ENCODE data around the gene ANKRD12.

Gene ANKRD12

DNA sequence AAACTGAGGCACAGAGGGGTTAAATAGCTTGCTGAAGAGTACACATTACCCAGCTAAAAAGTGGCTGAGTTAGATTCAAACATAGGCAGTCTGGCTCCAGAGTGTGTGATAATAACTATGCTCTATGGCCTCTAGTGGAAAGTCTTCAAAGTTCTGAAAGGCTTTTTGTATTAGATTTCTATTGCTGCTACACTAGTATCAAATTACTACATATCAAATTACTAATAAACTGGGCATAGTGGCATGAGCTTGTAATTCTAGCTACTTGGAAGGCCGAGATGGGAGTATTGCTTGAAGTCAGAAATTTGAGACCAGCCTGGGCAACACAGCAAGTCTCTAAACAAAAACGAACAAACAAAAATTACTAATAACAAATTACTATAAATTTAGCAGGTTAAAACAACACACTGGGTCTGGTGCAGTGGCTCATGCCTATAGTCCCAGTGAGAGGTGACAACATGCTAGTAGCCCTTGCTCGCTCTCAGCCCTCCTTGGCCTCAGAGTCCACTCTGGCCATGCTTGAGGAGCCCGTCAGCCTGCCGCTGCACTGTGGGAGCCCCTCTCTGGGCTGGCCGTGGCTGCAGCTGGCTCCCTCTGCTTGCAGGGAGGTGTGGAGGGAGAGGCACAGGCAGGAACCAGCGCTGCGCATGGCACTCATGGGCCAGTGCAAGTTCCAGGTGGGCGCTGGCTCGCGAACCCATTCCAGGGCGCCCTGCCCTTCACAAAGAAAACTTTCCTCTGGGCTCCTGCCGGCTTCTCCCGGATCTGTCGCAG is 159.8 kb downstream of the ANKRD12 start:
- DNase-seq, result no peak

DNA sequence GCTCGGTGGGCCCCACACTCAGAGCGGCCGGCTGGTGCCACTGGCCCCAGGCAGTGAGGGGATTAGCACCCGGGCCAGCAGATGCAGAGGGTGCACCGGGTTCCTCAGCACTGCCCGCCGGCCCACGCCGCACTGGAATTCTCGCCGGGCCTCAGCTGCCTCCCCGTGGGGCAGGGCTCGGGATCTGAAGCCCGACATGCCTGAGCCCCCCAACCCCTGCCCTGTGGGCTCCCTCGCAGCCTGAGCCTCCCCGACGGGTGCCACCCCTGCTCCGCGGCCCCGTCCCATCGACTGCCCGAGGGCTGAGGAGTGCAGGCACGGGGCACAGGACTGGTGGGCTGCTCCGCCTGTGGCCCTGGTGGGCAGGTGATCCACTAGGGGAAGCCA is 160.4 kb downstream of the ANKRD12 start:
- DNase-seq, result no peak

DNA sequence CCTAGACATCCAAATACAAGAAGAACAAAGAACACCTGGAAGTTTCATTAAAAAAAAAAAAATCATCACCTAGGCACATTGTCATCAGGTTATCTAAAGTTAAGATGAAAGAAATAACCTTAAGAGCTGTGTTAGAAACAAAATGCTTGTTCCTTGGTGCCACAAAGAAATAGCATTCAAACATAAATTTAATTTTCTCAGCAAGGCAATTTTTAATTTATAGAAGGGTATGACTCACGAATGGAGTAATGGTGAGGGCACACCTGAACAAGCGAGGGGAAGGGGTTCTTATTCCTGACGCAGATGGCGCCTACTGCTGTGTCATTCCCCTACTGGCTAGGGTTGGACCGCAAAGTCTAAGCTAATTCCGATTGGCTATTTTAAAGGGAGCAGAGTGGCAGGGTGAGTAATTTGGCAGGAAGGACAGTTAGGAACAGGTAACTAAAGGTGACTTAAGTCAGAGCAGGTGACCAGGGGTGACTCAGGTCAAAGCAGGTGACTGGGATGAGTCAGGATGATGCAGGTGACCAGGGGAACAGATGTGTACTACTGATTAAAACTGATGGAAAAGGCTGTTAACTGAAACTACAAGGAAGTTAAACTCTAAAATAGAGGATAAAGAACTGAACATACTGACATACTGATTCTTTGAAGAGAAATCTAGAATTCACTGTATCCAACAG is 167.9 kb downstream of the ANKRD12 start:
- DNase-seq, result no peak

DNA sequence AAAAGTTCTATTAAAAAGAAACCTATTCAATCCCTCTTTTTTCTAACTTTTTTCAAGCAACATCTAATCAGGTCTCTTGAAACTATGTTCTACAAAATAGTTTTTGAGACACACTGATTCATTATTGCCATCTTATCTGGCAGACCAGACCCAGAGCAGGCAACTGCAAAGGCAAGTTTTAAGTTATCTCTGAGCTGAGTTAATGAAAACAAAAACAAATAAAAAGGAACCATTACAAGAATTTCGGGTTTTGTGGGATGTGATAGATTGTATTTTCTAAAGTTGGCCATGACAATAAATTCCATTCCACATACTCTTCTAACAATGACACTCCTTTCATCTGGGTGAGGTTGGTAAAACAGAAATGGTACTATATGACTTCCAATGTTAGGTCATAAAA is 182.8 kb downstream of the ANKRD12 start:
- DNase-seq, result no peak

DNA sequence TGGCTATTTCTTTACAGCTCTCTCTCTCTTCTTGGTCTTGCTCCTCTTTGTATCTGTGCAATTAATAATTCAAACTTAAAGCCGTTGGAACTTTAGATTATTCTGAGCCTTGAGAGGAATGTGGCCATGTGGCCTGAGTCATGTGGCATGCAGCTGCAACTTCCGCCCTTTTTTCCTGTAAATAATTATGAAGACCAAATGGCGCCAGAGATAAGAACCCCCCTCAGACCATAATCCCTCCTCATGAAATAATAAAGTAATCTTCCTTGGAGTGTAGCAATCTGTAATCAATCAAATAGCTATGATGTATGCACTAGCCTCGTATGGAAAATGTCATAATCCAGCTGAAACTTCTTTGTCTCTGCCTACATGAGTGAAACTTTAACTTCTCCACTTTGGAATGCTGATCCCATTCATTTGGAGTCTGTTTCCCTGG is 184.5 kb downstream of the ANKRD12 start:
- DNase-seq, result no peak

DNA sequence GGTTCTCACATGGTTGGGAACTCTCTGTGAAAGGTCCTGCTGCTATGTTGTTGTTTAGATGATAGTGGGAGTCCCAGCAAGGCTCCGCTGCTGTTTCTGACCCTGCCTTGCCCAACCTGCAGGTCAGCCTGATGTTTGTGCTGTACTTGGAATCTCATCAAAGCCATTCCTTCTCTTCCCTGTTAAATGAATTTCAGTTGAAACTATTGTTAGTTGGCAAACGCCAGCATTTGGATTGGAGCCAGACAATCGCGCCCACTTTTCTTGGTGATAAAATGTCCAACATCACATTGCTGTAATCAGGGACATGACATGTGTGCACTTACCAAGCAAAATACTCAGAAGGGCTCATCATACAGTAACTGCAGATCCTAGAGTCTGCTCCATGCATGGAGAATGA is 185.2 kb downstream of the ANKRD12 start:
- DNase-seq, result no peak

DNA sequence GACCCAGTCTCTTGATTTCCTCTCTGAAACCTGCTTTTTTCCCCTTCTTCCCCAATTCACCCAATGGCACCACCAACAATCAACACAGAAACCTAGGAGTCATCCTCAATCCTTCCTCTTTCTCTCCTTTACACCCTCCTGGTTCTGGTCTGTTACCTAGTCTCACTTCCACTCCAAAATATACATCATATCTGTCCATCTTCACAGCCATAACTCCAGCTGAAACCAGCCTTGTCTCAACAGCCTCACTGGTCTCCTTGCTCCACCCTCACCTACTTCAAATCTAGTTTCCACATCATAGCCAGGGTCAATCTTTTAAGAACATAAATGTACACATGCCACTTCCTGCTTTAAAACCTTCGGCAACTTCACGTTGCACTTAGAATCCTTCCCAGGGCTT is 186.2 kb downstream of the ANKRD12 start:
- no peak for DNase-seq

DNA sequence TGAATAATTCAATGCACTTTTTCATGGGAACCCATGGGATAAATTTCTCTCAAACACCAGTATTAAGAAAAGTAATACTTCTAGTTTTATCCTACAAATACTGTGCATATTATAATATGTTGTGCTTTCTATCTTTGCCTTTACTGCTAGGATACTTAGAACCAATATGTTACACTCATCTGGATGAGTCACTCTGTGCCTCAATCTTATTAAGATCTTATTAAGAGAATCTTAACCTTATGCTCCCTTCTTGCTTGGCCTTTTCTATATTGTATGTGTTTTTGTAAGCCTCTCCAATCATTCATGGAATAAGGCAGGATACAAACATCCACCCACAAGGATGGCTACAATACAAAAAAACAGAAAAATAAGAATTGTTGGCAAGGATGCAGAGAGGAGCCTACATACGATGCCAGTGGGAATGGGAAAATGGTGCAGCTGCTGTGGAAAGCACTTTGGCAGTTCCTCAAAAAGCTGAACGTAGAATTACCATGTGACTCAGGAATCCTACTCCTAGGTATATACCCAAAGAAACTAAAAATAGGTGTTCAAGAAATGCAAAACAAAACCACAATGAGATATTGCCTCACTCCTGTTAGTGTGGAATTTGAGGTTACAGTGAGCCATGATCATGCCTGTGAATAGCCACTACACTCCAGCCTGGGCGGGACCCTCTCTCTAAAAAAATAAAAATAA is 187.3 kb downstream of the ANKRD12 start:
- no peak for DNase-seq

DNA sequence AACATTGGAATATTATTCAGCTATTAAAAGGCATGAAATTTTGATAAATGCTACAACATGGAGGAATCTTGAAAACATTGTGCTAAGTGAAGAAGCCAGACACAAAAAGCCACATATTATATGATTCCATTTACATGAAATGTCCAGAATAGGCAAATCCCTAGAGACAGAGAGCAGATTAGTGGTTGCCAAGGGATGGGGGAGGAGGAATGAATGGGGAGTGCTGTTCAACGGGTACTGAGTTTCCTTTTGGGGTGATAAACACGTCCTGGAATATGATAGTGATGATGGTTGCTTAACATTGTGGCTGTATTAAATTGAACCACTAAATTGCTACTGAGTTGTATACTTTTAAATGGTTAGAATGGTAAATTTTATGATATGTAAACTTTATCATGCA is 189.1 kb downstream of the ANKRD12 start:
- no peak for DNase-seq

DNA sequence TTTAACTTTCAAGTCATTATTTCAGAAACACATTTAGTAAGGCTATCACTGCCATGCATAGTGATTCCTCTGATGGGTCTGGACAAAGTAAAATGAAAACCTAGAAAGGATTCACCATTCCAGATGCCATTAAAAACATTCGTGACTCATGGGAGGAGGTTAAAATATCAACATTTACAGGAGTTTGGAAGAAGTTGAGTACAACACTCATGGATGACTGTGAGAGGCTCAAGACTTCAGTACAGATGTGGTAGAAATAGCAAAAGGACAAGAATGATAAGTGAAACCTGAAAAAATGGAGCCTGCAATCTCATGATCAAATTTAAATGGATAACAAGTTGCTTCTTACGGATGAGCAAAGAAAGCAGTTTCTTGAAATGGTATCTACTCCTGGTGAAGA is 192.2 kb downstream of the ANKRD12 start:
- no peak for DNase-seq

DNA sequence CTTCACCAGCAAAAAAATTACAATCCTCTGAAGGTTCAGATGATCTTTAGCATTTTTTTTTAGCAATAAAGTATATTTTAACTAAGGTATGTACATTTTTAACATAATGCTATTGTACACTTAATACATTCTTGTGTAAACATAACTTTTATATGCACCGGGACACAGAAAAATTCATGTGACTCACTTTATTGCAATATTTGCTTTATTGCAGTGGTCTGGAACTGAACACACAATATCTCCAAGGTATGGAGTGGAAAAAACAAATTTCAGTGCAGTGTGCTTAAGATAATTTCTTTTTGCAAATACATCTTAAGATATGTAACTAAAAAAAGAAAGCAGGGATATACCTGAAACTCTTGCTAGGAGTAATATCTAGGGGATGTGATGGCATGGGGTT is 192.9 kb downstream of the ANKRD12 start:
- no peak for DNase-seq

DNA sequence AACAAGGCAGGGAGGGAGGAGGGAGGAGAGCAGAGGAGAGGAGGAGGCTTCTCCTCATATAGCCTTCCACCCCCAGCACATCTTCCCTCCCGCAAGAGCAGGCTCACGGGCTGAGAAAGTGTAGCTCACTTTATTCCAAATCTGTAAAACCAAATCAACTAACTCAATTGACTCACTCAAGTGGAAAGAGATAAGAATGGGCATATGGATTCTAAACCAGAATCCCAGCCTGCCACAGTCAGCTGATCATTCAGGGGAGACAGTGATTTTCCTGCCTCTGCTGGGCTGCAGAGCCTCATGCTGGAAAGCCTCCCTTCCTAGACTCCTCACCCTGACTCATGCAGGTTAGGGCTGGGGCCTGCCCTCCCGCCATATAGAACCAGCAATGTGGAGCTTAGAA is 193.8 kb downstream of the ANKRD12 start:
- no peak for DNase-seq

DNA sequence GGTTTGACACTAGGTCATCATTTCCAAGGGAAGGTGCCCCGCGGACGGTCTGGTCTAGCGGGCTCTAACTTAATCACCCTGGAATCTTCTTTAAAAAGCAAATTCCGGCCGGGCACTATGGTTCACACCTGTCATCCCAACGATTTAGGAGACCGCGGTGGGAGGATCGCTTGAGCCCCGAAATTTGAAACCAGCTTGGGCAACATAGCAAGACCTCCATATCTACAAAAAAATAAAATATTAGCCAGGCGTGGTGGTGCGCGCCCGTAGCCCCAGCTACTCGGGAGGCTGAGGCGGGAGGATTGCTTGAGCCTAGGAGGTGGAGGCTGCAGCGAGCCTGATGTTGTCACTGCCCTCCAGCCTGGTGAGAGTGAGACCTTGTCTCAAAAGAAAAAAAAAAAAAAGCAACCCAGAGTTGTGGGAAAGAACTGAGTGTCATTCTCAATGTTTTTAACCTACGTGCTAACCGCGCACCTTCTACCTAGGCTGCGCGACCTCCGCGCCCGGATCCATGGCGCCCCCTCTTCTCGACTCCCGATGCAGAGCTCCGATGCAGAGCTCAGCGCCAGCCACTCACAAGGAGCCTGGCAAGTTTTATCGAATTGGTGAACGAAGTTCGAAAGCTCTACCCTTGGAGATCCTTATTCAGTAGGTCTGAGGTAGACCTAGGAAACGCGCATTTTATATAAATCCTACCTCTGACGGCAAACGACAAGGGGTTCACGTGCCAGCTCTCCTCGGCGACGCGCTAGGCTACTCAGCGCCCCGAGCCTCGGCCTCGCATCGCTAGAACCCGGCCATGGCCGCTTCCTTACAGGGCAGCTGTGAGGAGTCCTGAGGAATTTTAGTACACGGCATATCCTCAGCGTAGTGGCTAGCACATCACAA is 197.1 kb downstream of the ANKRD12 start:
- no peak for DNase-seq

DNA sequence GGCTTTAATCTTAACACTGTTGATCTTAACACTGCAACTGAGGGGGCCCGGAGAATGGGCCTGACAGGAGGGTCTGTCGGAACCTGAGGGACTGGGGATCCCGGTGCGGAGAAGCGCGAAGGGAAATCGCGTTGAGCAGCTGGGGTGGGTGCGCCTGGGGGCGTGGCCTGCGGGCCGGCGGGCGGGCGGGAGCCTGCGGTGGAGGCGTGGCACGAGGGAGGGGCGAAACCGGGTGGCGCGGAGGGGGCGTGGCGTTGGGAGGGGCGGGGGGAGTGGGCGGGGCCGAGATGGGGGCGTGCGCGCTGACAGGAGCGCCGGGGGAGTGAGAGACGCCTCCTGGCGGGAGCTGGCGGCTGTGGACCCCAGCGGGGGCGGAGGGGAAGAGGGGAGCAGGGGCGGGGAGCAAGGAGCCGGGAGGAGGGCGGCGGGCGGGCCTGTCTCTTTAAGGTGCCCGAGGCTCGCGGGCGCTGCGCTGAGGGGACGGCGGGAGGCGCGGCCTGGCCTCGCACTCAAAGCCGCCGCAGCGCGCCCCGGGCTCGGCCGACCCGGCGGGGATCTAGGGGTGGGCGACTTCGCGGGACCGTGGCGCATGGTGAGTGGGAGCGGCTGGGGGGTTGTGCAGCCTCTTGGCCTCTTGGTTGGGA is 197.9 kb downstream of the ANKRD12 start, which contains the start of gene TWSG1:
Gene TWSG1, plus strand, starts transcription at position 445 of the 644 bp plus-strand sequence. CDS start 2,457 bp downstream, outside the sequence.
- DNase-seq, result peak; percentile 94

DNA sequence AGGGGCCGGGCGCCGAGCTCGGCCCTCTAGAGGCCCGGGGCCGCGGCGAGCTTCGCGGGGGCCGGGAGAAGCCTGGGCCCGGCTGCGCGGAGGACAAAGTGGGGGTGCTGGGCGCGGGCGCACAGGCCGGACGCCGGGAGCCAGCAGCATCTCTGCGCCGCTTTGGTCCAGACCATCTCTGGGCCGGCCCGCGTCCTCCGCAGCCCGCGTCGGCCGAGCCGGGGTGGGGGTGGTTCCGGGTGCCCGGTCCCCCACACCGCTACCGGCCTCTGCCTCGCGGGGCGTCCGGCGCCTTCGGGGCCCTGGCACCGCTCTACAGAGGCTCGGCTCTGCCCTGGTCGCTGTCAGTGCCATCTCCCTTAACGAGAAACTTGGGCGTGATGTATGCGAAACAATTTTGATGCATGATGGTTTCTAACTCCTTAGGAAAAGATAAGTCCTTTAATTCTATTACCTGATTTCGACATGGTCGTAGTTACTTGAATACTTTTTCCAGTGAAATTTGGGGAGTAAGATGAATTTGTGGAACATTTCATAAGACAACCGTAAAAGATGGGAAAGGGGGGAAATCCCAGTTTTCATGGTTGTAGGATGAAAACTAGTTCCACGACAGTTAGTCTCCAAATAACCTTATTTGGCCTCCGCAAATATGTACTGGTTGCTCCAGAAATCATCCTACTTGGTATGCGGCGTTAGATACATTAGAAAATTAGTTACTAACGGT is 198.6 kb downstream of the ANKRD12 start:
- peak; percentile 33 for DNase-seq
